Right ventricle myocardium inferior (tissue), 1 donor: ENCODE results near the gene CXCL16. TPM values are rescaled to one million over a fixed set of nuclear protein-coding genes. Genes with fewer than 3 reads are reported as not detected.
"Not testable (repeated sequence)": the region's sequence is repeated elsewhere in the genome, so short reads cannot be mapped to it uniquely, and the experiment has no call there.

Source experiments
- ATAC-seq: fragments of 200-7000 bp; cut with Tn5 transposase; one replicate; pipeline ENCODE4 v1.9.1; 2020; ENCODE audit warnings: mild to moderate bottlenecking, moderate library complexity
- DNase-seq: peaks from one replicate; pipeline ENCODE4 v3.0.0; 2021; ENCODE audit errors: missing footprints
- intact Hi-C: fragments of 100-400 bp; cut with DNase I; formaldehyde crosslinking; loops from one replicate; pipeline ENCODE4 v1.11.0; 2022
- total RNA-seq: library from RNA; stranded (reverse); fragmentation: NEBNext Ultra II Directional; extraction: Animal tissue kit (Norgen Biotek cat#: 25700); gene quantifications from one replicate; pipeline ENCODE4 v1.2.1, GENCODE V29; 2021
- donor health status: DM: no; HTN: yes; CAD: no; lungs with severe emphysema.

Gene CXCL16
- total RNA-seq, 1 donor from 2014 or later, result 3.9 TPM

DNA sequence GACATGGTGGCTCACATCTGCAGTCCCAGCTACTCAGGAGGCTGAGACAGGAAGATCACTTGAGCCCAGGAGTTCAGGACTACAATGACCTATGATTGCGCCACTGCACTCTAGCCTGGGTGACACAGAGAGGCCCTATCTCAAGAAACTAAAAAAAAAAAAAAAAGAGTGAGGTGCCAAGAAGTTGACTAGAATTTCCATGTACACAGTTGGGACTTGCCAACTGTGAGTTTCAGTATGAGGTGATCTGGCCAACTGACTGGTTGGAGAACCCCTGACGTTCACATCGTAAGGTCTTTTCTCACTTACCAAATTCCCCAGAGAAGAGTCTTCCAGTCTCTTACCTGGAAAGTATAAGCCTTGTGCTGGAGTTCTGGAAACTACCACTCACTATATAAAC lies 11.6 kb downstream of the CXCL16 start:
- intact Hi-C loops, result no loop called here
- ATAC-seq (no peak), DNase-seq (peak; percentile 20)

DNA sequence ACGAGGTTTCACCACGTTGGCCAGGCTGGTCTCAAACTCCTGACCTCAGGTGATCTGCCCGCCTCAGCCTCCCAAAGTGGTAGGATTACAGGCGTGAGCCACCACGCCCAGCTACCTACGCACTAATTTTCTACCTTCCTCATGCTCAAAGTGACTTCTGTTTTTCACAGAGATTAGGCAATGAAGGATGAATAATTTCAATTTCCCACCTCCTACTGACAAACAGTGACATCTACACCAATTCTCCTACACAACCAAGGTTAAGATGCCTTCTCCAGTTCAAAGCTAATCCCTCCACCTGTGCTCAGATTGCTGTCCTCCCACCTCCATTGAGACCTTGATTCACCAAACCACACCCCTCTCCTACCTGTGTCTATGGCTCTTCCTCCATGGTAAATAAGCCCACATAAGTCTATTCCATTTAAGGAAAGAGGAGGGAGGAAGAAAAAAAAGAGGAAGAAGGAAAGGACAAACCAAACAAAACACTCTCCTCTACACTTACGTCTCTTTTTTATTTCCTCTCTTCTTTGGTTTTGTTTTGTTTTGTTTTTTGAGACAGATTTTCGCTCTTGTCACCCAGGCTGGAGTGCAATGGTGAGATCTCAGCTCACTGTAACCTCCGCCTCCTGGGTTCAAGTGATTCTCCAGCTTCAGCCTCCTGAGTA lies 13.9 kb downstream of the CXCL16 start:
- ATAC-seq (no peak), DNase-seq (no peak)
- intact Hi-C loops, result no loop called here

DNA sequence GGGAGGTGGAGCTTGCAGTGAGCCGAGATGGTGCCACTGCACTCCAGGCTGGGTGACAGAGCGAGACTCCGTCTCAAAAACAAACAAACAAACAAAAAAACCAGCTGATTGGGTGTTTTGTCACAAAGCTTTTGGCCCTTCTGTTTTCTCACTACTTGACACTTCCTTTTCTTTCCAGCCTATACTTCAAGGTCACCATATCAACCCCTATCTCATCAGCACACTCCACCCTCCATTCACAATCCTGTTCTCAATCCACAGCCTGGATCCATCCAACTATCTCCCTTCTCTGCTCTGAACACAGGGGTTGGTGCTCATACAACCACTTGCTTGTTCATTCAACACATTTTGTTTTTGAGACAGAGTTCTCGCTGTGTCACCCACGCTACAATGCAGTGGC lies 15.1 kb downstream of the CXCL16 start:
- intact Hi-C loops, result no loop called here
- ATAC-seq, result no peak
- no peak for DNase-seq

DNA sequence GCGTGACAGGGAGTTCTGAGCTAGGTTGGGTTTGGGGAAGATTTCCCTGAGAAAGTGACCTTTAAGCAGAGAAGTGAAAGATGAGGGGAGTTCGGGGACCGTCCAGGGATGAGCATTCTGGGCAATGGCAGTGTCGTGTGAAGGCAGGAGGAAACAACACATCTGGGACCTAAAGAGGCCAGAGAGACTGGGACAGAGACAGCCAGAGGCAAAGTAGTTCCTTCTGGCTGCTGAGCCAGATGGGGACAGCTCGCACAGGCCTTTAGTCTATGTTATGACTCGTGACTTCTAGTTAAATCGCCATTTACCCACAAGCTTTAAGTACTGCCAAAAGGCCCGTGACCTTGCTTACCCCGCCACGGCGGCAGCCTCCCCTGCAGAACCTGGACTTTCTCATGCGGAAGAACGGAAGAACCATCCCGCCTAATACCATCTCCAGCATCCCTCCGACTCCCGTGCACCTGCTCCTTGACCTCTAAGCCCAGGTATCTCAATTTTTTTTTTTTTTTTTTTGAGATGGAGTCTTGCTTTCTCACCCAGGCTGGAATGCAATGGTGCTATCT lies 17.0 kb downstream of the CXCL16 start:
- ATAC-seq, result no peak
- intact Hi-C loops, result no loop called here
- no peak for DNase-seq

DNA sequence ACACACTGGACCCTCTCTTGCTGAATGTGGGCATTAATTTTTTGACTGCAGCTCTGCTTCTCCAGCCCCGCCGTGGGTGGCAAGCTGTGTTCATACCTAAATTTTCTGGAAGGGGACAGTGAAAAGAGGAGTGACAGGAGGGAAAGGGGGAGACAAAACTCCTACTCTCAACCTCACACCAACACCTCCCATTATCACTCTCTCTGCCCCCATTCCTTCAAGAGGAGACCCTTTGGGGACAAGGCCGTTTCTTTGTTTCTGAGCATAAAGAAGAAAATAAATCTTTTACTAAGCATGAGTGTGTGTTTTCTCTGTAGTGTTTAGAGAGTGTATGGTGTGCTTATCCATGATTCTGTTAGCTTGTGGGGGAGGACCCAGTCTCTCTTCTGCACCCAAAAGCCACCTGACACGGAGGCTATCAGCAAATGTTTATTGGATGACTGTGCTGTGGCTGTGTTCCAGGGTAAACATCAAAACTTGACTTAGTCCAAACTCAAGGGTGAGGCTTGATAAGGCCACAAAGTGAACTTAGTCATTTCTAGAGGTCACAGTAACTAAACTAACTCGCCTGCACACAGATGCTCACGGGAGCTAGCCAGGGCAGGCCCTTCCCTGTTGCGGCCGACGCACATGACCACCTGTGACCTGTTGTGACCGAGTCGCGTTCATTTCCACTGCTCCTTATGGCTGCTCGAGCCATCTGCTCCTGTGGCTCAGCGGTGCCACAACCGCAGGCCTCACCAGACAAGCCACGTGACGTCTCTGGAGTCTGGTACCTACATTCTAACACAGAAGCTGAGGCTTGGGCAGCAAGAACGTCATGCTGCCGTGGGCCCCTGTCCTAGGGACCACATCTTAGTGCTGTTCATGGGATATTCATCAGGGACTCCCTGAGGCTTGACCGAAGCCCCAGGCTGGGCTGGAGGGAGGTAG lies 18.3 kb downstream of the CXCL16 start:
- no peak for DNase-seq
- ATAC-seq, result peak; percentile 57
- intact Hi-C loops, result no loop called here

DNA sequence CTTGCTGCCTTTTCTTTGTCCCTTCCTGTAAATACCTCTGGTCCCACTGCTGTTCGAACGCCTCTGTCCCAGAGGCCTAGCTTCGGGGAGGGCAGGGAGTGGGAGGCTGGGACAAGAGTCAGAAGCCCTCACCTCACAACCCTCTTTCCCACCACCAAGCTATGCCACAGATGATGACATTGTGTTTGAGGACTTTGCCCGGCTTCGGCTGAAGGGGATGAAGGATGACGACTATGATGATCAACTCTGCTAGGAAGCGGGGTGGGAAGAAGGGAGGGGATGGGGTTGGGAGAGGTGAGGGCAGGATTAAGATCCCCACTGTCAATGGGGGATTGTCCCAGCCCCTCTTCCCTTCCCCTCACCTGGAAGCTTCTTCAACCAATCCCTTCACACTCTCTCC lies 18.9 kb downstream of the CXCL16 start:
- DNase-seq (no peak), ATAC-seq (no peak)
- intact Hi-C loops, result no loop called here

DNA sequence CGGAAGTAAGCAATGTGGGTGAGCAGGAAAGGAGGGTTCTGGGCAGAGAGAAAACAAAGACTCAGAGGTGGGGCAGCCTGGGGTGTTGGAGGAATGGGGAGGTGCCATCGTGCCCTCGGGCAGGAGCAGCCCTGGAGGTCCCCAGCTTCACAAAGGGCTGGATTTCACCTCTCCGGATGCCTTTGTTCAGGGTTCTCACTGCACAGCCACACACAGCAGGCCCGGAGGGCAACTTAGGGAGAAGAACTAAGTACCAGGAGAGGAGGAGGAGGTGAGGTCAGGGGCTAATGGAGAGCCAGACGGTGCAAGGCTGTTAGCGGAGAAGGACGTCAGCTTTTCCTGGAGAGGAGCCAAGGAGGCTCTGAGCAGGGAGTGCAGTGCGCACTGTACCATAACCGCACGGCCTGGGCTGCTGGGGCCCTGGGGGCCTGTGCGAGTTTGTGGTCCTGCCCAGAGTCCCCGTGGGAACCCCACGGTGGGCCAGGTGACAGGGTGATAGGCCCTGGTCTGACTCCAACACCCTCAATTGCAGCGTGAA lies 20.0 kb downstream of the CXCL16 start:
- intact Hi-C loops, result no loop called here
- ATAC-seq (peak; percentile 40), DNase-seq (no peak)

DNA sequence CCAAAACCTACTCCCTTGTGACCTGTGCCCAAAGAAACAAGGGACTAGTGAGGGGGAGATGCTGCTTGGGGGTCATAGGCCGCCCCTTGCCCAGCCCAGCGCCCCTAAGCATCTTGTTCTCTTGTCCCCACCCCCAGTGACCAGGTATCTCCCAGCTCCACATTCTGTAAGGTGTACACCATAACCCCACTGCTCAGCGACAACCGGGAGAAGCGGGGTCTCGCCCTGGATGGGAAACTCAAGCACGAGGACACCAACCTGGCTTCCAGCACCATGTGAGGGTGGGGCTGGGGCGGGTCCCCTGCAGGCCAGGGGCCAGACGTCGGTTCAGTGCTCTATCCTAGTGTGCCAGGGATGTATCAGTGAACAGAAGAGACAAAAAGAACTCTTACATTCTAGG lies 20.6 kb downstream of the CXCL16 start:
- intact Hi-C loops, result no loop called here
- no peak for DNase-seq
- no peak for ATAC-seq

DNA sequence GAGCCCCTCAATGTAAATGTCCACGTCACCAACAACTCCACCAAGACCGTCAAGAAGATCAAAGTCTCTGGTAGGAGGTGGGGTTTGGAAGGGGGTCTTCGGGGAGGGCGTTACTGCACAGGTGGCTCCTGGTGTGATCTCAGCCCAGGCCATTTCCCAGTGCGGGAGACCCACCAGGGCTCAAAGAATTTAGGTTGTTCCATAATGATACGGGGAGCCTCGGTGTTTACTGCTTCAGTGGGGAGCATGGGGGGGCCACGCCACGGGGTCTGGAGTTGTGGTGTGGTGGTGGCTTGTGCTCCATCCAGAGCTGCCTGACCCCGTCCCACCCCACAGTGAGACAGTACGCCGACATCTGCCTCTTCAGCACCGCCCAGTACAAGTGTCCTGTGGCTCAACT lies 21.5 kb downstream of the CXCL16 start:
- no peak for DNase-seq
- ATAC-seq, result no peak
- intact Hi-C loops, result no loop called here

DNA sequence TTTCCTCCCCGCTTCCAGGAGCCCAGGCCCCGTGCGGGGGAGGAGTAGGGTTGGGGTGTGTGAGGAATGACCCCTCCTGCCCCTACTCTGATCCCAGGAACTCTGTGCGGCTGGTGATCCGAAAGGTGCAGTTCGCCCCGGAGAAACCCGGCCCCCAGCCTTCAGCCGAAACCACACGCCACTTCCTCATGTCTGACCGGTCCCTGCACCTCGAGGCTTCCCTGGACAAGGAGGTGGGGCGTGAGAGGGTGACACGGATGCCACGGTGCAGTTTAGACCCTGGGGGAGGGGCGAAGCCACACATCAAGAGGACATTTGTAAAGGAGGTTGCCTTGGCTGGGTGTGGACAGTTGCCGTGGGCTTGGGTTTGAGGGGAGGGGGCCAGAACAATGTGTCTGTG lies 21.9 kb downstream of the CXCL16 start:
- intact Hi-C loops, result no loop called here
- DNase-seq, result peak; percentile 78

DNA sequence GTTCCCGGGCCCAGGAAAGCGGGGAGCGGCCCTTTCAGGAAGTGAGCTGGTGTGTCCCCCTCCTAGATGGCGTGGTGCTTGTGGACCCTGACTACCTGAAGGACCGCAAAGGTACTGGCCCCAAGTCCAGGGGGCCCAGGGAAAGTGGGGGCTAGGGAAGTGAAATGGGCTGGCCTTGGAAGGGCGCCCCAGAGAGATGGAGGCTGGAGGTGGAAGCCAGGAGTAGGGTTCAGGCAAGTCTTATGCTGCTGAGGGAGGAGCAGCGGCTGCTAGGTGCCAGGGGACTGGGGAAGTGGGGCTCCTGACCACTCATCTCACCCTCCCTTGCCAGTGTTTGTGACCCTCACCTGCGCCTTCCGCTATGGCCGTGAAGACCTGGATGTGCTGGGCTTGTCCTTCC lies 23.6 kb downstream of the CXCL16 start:
- DNase-seq, result no peak
- no peak for ATAC-seq
- intact Hi-C loops, result no loop called here

More for the DNA sequence above, 21.9 kb downstream of the CXCL16 start:
- no peak for ATAC-seq

DNA sequence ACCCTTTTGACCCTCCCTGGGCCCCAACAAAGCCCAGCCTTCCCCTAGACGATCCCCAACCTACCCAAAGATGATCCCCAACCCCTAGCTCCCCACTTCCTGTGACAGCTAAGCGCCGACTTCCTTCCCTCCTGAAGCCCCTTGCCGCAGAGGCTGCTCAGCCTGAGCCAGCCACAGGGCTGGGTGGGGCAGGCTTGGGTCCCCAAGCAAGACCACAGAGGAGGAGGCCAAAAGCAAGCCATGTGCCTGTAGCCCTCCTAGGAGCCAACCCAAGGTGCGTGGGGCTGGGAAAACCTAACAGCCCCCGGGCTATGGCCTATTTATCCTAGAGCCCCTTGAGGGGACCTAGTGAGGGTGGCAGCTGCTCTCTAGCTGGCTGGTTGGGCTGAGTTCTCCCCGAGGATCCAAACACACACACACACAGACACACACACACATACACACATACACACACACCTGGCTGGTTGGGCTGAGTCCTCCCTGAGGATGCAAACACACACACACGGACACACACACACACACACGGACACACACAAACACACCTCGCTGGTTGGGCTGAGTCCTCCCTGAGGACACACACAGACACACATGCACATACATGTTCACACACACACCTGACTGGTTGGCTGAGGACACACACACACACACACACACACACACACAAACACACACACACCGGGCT lies 24.5 kb downstream of the CXCL16 start:
- DNase-seq (no peak), ATAC-seq (no peak)
- intact Hi-C loops, result no loop called here

DNA sequence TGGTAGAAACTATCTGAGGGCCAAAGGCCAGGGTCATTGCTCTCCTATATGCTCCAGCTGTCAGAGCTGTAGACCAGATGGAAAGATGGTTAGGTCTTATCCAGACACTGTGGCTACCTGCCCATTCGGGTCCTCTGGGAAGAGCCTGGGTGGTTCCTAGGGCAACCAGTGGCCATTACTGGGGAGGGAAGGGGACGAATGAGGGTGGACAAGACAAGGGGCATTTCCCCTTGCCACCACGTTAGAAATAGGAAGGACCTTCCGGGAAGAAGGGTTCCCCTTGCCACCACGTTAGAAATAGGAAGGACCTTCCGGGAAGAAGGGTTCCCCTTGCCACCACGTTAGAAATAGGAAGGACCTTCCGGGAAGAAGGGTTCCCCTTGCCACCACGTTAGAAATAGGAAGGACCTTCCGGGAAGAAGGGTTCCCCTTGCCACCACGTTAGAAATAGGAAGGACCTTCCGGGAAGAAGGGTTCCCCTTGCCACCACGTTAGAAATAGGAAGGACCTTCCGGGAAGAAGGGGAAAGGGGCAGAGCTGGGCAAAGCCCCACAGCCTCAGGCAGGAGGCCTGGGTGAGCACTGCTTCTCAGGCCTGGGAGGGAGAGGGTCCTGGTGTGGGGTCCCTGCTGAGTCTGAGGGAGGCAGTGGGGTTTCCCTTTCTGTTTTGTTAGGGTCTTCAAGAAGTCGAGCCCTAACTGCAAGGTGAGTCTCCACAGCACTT lies 25.2 kb downstream of the CXCL16 start:
- ATAC-seq, DNase-seq, intact Hi-C loops: not testable (repeated sequence)

DNA sequence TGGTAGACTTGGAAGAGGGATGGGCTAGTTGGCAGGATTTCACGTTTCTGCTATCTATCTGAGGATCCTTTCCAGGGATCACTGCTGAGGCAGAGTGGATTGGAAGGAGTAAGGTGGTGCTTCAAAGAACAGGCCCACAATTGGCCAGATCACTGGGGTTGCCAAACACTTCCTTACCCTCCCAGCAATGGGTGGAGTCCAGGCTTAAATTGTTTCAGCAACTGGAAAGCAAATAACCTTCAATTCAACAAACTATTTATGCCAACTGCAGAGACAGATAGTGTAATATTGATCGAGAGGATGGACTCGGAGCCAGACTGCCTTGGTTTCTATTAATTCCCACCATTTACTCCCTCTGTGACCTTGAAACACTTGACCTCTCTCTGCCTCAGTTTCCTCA lies 27.2 kb downstream of the CXCL16 start:
- intact Hi-C loops, result no loop called here
- DNase-seq, result no peak

DNA sequence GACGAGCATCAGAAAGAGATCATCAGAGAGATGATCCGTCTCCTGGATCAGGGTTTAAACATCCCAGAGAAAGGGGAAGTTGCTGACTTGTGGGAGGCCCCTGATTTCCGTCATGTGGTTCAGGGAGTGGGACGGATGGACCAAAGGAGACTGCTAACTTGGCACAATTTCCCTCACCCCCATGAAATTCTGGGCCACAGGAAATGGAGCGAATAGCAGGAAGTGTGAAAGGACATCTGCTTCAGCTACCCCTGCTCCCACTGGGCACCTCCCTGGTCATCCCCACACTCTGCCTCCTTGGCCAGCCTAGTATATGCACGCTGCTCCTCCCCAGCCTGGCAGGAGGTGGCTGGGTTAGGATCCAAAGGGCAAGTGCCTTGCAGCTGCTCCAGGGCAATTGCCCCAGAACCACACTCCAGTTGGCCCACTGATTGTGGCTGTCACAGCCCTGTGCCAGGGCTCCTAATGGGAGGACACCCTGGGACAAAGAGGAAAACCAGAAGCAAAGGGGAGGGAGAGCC lies 28.0 kb downstream of the CXCL16 start:
- intact Hi-C loops, result no loop called here
- DNase-seq, result no peak
- ATAC-seq, result peak; percentile 5

More for the DNA sequence above, 27.2 kb downstream of the CXCL16 start:
- no peak for ATAC-seq

DNA sequence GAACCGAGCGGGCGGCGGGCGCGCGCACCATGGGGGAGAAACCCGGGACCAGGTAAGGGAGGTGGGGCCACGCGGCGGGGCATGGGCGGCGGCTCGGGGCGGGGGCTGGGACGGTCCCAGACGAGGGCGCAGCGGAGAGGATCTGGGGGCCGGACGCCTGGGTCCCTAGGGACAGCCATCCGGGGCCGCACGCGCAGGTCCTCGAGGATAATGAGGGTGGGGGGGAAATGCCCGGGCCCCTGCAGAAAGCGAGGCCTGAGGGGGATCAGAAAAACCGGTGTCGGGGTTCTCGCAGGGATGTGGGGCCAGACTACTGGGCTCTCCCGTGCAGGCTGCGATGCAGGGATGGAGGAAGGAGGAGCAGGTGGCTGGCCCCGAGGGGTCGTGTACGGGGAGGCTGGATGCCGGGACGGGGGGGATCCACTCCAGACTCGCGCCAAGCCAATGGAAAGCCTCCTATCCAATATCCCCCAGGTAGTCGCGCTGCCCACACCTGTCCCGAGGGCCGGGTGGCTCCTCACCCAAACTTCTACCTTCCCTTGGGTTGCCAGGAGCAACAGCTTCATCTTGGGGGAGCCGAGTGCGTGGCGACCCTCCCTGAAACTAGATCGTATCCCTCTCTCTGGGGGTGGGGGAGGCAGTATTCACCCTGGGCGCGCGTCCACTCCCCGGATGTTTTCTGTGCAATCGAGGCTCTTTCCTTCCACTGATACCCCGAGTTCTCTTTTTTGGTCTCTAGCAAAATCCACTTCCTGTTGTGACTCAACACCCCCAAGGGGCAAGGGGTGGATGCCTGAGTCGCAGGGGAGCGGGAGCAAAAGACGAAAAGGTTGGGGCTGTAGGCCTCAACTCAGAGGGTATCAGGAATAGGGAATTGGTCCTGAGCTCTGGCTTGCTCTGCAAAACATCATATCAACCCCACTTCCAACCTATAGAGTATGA lies 28.8 kb downstream of the CXCL16 start:
- intact Hi-C loops, result loop anchor here (1.0 kb wide), 2 partner anchors 20 to 76 kb away; partner anchors contain the start of gene MED11
- DNase-seq (peak; percentile 79), ATAC-seq (peak; percentile 0)
